Left ventricle myocardium superior (tissue), 1 donor: ENCODE data around the gene KCNIP1. TPM values are rescaled to one million over a fixed set of nuclear protein-coding genes. Genes with fewer than 3 reads are reported as not detected.
A peak's percentile ranks its signal among the peaks of the same experiment; 100 is the strongest.

Source experiments
- ATAC-seq: fragments of 200-7000 bp; cut with Tn5 transposase; one replicate; pipeline ENCODE4 v1.9.1; 2020; ENCODE audit warnings: mild to moderate bottlenecking, moderate library complexity
- DNase-seq: peaks from one replicate; pipeline ENCODE4 v3.0.0-alpha.2; 2020
- intact Hi-C: fragments of 100-400 bp; cut with micrococcal nuclease; formaldehyde crosslinking; loops from one replicate; pipeline ENCODE4 v1.11.0; 2022
- total RNA-seq: library from RNA; stranded (reverse); fragmentation: NEBNext Ultra II Directional; extraction: Animal tissue kit (Norgen Biotek cat#: 25700); gene quantifications from one replicate; pipeline ENCODE4 v1.2.1, GENCODE V29; 2021
- donor health status: DM: no; HTN: yes; CAD: no; lungs with severe emphysema.

The KCNIP1 gene
- total RNA-seq, 1 donor from 2014 or later = 0.20 TPM

- DNase-seq (no peak), ATAC-seq (no peak)
- intact Hi-C loops = no loop called here
Observed at GRCh38 chr5:170611449-170612090, 107.8 kb downstream of the KCNIP1 start.

- intact Hi-C loops = no loop called here
- ATAC-seq (no peak), DNase-seq (no peak)
Observed at GRCh38 chr5:170612256-170612678, 108.4 kb downstream of the KCNIP1 start.

GRCh38 chr5:170614065-170614490 lies 110.3 kb downstream of the KCNIP1 start:
- DNase-seq (no peak), ATAC-seq (peak; percentile 22)
- intact Hi-C loops = no loop called here

- intact Hi-C loops = no loop called here
- DNase-seq (no peak), ATAC-seq (no peak)
Observed at GRCh38 chr5:170614720-170615119, 110.9 kb downstream of the KCNIP1 start.

GRCh38 chr5:170617533-170618490 lies 114.0 kb downstream of the KCNIP1 start:
- ATAC-seq (no peak), DNase-seq (no peak)
- intact Hi-C loops = no loop called here

- no peak for DNase-seq
- intact Hi-C loops = no loop called here
- no peak for ATAC-seq
Observed at GRCh38 chr5:170619869-170620268, 116.0 kb downstream of the KCNIP1 start.

GRCh38 chr5:170622933-170623332 lies 119.1 kb downstream of the KCNIP1 start:
- intact Hi-C loops = no loop called here
- ATAC-seq (no peak), DNase-seq (no peak)

GRCh38 chr5:170623576-170624181 lies 119.9 kb downstream of the KCNIP1 start:
- DNase-seq (peak; percentile 50), ATAC-seq (peak; percentile 43)
- intact Hi-C loops = no loop called here

GRCh38 chr5:170625221-170626165 lies 121.7 kb downstream of the KCNIP1 start:
- DNase-seq (no peak), ATAC-seq (no peak)
- intact Hi-C loops = no loop called here

- intact Hi-C loops = no loop called here
- ATAC-seq (no peak), DNase-seq (no peak)
Observed at GRCh38 chr5:170626507-170627150, 122.8 kb downstream of the KCNIP1 start.

- DNase-seq (no peak), ATAC-seq (no peak)
- intact Hi-C loops = no loop called here
Observed at GRCh38 chr5:170627271-170627670, 123.5 kb downstream of the KCNIP1 start.

- ATAC-seq (no peak), DNase-seq (no peak)
- intact Hi-C loops = no loop called here
Observed at GRCh38 chr5:170628028-170628427, 124.2 kb downstream of the KCNIP1 start.

- ATAC-seq = no peak
- intact Hi-C loops = no loop called here
- DNase-seq = no peak
Observed at GRCh38 chr5:170628691-170629565, 125.1 kb downstream of the KCNIP1 start.

GRCh38 chr5:170629566-170630175 lies 125.9 kb downstream of the KCNIP1 start:
- intact Hi-C loops = no loop called here
- no peak for ATAC-seq
- no peak for DNase-seq

GRCh38 chr5:170630226-170630625 lies 126.4 kb downstream of the KCNIP1 start:
- intact Hi-C loops = no loop called here
- no peak for DNase-seq
- ATAC-seq = no peak

GRCh38 chr5:170630711-170631141 lies 126.9 kb downstream of the KCNIP1 start:
- intact Hi-C loops = no loop called here
- no peak for DNase-seq
- peak; percentile 8 for ATAC-seq
